Hypothalamus (tissue), 51 donors: ENCODE measurements around the gene ZNF324.
"Not testable (repeated sequence)": the region's sequence is repeated elsewhere in the genome, so short reads cannot be mapped to it uniquely, and the experiment has no call there.

ENCODE experiments used
- DNase-seq, 51 donors: peaks; one replicate each; lab custom pipeline; 2025; lab: John Stamatoyannopoulos, UW

The ZNF324 gene

GRCh38 chr19:58466760-58467589 lies at the start of gene ZNF324:
TSS of gene ZNF324 (plus strand) at chr19:58467080. CDS start at chr19:58469186, 2,106 bp downstream.
- DNase-seq: peak; percentile 56 to 100 (median 97)

- DNase-seq: no peak
These were observed 38.3 kb upstream of the ZNF324 start for GRCh38 chr19:58428617-58429016.

- DNase-seq: no peak
These were observed 37.1 kb upstream of the ZNF324 start for GRCh38 chr19:58429745-58430144.

- DNase-seq: no peak
These were observed 32.7 kb upstream of the ZNF324 start for GRCh38 chr19:58434217-58434616.

- DNase-seq: peak; percentile 71 to 100 (median 98)
These were observed 27.0 kb upstream of the ZNF324 start, which contains the start of gene ZNF132 for GRCh38 chr19:58439576-58440554. TSS of gene ZNF132 (minus strand) at chr19:58440153. CDS start at chr19:58439821, 332 bp downstream.

- DNase-seq: peak in 3 of 51 donors; percentile 26 to 42 (median 33)
These were observed 26.3 kb upstream of the ZNF324 start for GRCh38 chr19:58440556-58440955.

GRCh38 chr19:58442986-58443385 lies 23.9 kb upstream of the ZNF324 start:
- DNase-seq: not testable (repeated sequence)

GRCh38 chr19:58448860-58449259 lies 18.0 kb upstream of the ZNF324 start:
- DNase-seq: not testable (repeated sequence)

- not testable (repeated sequence) for DNase-seq
These were observed 16.9 kb upstream of the ZNF324 start for GRCh38 chr19:58449980-58450379.

- DNase-seq: peak in 1 of 51 donors; percentile 10
These were observed 16.0 kb upstream of the ZNF324 start for GRCh38 chr19:58450856-58451357.

GRCh38 chr19:58451358-58452101 lies 15.3 kb upstream of the ZNF324 start, which contains the start of gene ZNF324B:
TSS of gene ZNF324B (plus strand) at chr19:58451622. CDS start at chr19:58453702, 2,080 bp downstream.
- peak; percentile 48 to 98 (median 94) for DNase-seq

GRCh38 chr19:58453743-58454142 lies 13.1 kb upstream of the ZNF324 start:
- no peak for DNase-seq

- DNase-seq: no peak
These were observed 11.6 kb upstream of the ZNF324 start for GRCh38 chr19:58455306-58455705.

GRCh38 chr19:58456111-58456510 lies 10.8 kb upstream of the ZNF324 start:
- DNase-seq: no peak

GRCh38 chr19:58460039-58460438 lies 6.8 kb upstream of the ZNF324 start:
- DNase-seq: no peak

- no peak for DNase-seq
These were observed 656 bp upstream of the ZNF324 start for GRCh38 chr19:58466089-58466759.

GRCh38 chr19:58468216-58468839 lies 1.4 kb downstream of the ZNF324 start:
- DNase-seq: no peak

GRCh38 chr19:58469241-58470013 lies 2.5 kb downstream of the ZNF324 start:
- no peak for DNase-seq
